DND-41 (cell line): ENCODE measurements around the gene TCP11.
A peak's percentile ranks its signal among the peaks of the same experiment; 100 is the strongest.

ENCODE experiments used
- ATAC-seq: fragments of 200-7000 bp; cut with Tn5 transposase; 3 replicates; pipeline ENCODE4 v1.9.1; 2021; ENCODE audit warnings: low read depth; ENCODE audit not compliant: insufficient read depth
- DNase-seq: peaks from one replicate; pipeline ENCODE4 v3.0.0-alpha.2; 2020
- H2AFZ ChIP-seq: 2 replicates; pipeline ENCODE4 v1.6.0; 2012; ENCODE audit warnings: low read depth, low read length
- H3K27ac ChIP-seq: 2 replicates; pipeline ENCODE4 v1.5.1; 2012; ENCODE audit warnings: low read length, inconsistent platforms
- H3K27me3 ChIP-seq: fragments of 200-600 bp; sonication (generic); 2 replicates; pipeline ENCODE4 v1.6.0; 2012; ENCODE audit warnings: low read length, mild to moderate bottlenecking, inconsistent platforms; ENCODE audit not compliant: insufficient read depth, poor library complexity
- H3K36me3 ChIP-seq: 2 replicates; pipeline ENCODE4 v1.5.1; 2012; ENCODE audit warnings: low read length, inconsistent platforms; ENCODE audit not compliant: insufficient read depth
- H3K4me1 ChIP-seq: 2 replicates; pipeline ENCODE4 v1.5.1; 2012; ENCODE audit warnings: mild to moderate bottlenecking, low read length; ENCODE audit not compliant: insufficient read depth
- H3K4me2 ChIP-seq: 2 replicates; pipeline ENCODE4 v1.6.0; 2012; ENCODE audit warnings: mild to moderate bottlenecking, moderate library complexity, low read length, inconsistent platforms; ENCODE audit not compliant: insufficient read depth
- H3K4me3 ChIP-seq, 2 experiments: fragments of 200-600 bp in 1 of 2; shearing (Covaris generic) in 1 of 2; 2 replicates each; pipeline ENCODE4 v1.5.1; 2012 to 2016; ENCODE audit warnings: inconsistent platforms in 2 of 2, low read length in 2 of 2, mild to moderate bottlenecking in 2 of 2, low read depth in 1 of 2, moderate library complexity in 1 of 2
- H3K79me2 ChIP-seq: 2 replicates; pipeline ENCODE4 v1.6.0; 2012; ENCODE audit warnings: low read length, inconsistent platforms; ENCODE audit not compliant: insufficient read depth
- H3K9ac ChIP-seq: 2 replicates; pipeline ENCODE4 v1.6.0; 2012; ENCODE audit warnings: low read depth, mild to moderate bottlenecking, inconsistent platforms, low read length, moderate library complexity
- H3K9me3 ChIP-seq: 2 replicates; pipeline ENCODE4 v1.5.1; 2012; ENCODE audit warnings: low read length, moderate library complexity, mild to moderate bottlenecking, inconsistent platforms; ENCODE audit not compliant: insufficient read depth, severe bottlenecking
- H4K20me1 ChIP-seq: 2 replicates; pipeline ENCODE4 v1.6.0; 2012; ENCODE audit warnings: low read length; ENCODE audit not compliant: insufficient read depth
- EZH2 ChIP-seq: IDR thresholded peaks from 3 replicates; pipeline ENCODE4 v1.6.1; 2012; ENCODE audit warnings: borderline replicate concordance, low read depth, mild to moderate bottlenecking, moderate library complexity, low read length, inconsistent platforms; ENCODE audit not compliant: severe bottlenecking
- TF ChIP-seq, protein P1 (sequence below): IDR thresholded peaks from 2 replicates; pipeline ENCODE4 v1.5.1; 2012; ENCODE audit warnings: borderline replicate concordance, low read length, moderate library complexity, mild to moderate bottlenecking; ENCODE audit not compliant: poor library complexity, severe bottlenecking; ENCODE audit errors: extremely low read depth

TCP11 gene

DNA sequence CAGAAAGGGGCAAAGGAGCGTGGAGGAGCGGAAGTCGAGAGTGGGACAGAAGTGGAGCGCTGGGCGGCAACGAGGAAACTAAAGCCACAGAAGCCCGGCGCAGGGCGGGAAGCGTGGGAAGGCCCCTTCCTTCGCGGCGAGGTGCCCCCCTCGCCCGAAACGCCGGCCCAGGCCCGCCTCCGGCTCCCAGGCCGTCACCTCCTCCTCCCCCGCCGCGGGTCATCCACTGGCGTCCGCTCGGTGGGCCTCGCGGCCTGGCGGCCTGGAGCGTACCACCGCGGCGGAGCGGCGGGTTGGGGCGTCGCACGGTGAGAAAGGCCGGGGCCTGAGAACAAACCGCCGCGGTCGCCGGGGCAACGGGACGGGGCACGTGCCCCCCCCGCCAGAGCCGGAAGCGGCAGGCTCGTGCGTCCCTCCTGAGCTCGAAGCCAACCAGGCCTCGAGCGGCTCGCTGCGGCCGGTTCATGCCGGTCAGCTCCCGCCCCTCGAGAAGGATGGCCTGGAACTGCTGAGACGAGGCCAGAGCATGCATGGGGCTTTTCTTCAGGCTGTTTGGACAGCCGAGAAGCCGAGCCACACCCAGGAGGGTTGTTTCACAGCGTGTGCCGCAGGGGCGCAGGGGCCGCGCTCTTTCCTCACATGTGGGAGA is at the start of gene TCP11:
TCP11 (minus strand) TSS at position 333 of the 649 bp plus-strand sequence. CDS start 469 bp downstream, outside the sequence.
- no peak for TF ChIP-seq EZH2
- TF ChIP-seq, protein P1, sequence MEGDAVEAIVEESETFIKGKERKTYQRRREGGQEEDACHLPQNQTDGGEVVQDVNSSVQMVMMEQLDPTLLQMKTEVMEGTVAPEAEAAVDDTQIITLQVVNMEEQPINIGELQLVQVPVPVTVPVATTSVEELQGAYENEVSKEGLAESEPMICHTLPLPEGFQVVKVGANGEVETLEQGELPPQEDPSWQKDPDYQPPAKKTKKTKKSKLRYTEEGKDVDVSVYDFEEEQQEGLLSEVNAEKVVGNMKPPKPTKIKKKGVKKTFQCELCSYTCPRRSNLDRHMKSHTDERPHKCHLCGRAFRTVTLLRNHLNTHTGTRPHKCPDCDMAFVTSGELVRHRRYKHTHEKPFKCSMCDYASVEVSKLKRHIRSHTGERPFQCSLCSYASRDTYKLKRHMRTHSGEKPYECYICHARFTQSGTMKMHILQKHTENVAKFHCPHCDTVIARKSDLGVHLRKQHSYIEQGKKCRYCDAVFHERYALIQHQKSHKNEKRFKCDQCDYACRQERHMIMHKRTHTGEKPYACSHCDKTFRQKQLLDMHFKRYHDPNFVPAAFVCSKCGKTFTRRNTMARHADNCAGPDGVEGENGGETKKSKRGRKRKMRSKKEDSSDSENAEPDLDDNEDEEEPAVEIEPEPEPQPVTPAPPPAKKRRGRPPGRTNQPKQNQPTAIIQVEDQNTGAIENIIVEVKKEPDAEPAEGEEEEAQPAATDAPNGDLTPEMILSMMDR = no peak
- Histone ChIP-seq H3K79me2 (no peaks in the 10 kb centered on the region), H3K4me2 (no peak within 1 kb of the TSS), H3K9ac (no peak within 1 kb of the TSS), H3K4me3 (no peak within 1 kb of the TSS), H2AFZ (no peak within 1 kb of the TSS), H3K9me3 (no peaks in the 10 kb centered on the region), H3K27ac (no peak within 1 kb of the TSS), H3K4me1 (no peaks in the 10 kb centered on the region), H3K36me3 (no peaks in the 10 kb centered on the region), H3K27me3 (peaks cover 11% of the 10 kb centered on the region), H4K20me1 (no peaks in the 10 kb centered on the region; the same call in 1 of the 2 replicates)
- DNase-seq = peak; percentile 23
- ATAC-seq = peak; percentile 45

DNA sequence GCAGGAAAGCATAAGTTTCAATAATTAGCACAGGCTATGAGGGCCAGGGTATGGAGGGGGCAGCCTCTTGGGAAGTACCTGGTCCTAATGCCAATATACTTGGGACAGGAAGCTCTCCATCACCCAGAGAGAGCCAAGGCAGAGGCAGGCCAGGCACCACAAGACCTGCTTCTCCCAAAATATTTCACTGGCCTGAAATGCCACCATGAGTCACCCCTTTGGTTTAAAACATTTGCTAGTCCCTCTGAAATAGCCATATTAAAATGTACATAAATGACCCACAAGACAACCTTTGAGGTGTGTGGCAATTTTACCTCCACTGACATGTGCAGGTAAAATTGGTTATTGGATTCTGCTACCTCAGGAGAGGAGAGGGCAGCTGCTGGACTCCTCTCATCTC is 49.2 kb upstream of the TCP11 start:
- Histone ChIP-seq H3K9ac (no peak overlapping the region), H4K20me1 (no peaks in the 10 kb centered on the region), H3K27ac (no peak overlapping the region), H3K36me3 (no peaks in the 10 kb centered on the region), H3K79me2 (no peaks in the 10 kb centered on the region), H2AFZ (no peak overlapping the region), H3K27me3 (peaks cover 12% of the 10 kb centered on the region), H3K9me3 (no peaks in the 10 kb centered on the region), H3K4me3 (no peak overlapping the region), H3K4me2 (no peak overlapping the region), H3K4me1 (no peaks in the 10 kb centered on the region)
- TF ChIP-seq, protein P1 = no peak
- TF ChIP-seq EZH2 = no peak
- no peak for DNase-seq
- no peak for ATAC-seq

DNA sequence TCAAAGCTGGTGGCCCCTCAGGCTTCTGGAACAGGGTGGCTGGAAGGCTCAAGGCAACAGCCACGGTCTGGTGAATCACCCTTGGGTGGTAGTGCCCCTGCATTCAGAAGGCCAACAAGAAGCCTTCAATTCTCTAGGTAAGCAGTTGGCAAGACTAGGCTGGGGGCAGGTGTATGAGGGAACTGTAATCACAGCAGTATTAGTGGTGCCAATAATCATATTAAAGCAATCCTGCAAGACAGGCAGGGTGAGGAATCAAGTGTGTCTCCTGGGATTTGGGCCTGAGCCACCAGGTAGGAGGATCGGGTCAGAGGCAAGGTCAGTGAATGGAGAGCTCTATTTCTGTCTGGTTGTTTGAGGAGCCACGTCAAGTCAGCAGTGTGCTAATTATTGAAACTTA is 47.7 kb upstream of the TCP11 start:
- no peak for TF ChIP-seq EZH2
- TF ChIP-seq, protein P1 = no peak
- DNase-seq (no peak), ATAC-seq (no peak)
- H3K79me2 ChIP-seq = no peaks in the 10 kb centered on the region
- H3K4me1 ChIP-seq = no peaks in the 10 kb centered on the region
- no peak overlapping the region for H3K27ac ChIP-seq
- no peak overlapping the region for H3K4me3 ChIP-seq
- peaks cover 10% of the 10 kb centered on the region for H3K27me3 ChIP-seq
- H2AFZ ChIP-seq = no peak overlapping the region
- no peak overlapping the region for H3K4me2 ChIP-seq
- no peaks in the 10 kb centered on the region for H3K36me3 ChIP-seq
- H3K9me3 ChIP-seq = no peaks in the 10 kb centered on the region
- no peak overlapping the region for H3K9ac ChIP-seq
- no peaks in the 10 kb centered on the region for H4K20me1 ChIP-seq
